Activated naive CD8-positive, alpha-beta T cell treated with anti-CD3 and anti-CD28 coated beads, Interleukin-2, amount 10 ng/mL, durations not matched to agents 7 days and 5 days (primary cell): ENCODE results near the gene PIH1D1. TPM values are rescaled to one million over a fixed set of nuclear protein-coding genes. Genes with fewer than 3 reads are reported as not detected.
A peak's percentile ranks its signal among the peaks of the same experiment; 100 is the strongest.

ENCODE experiments used
- microRNA-seq: library from miRNA; unstranded; fragments of <30 nt; microRNA quantifications from one replicate; pipeline ENCODE4 v1.2.0, GENCODE V29; 2022
- total RNA-seq, 2 experiments: library from RNA; stranded (reverse); gene quantifications; one replicate each; pipeline ENCODE4 v1.2.3, GENCODE V29; 2021

The PIH1D1 gene
- total RNA-seq, 2 experiments from 2014 or later = 143 to 148 TPM

Small RNAs within 50 kb of the gene (microRNA-seq; reads per million reads assigned to microRNA genes)
- gene MIR150 = 34,430 reads per million, percentile 98 among the genes with 10 or more reads in this experiment

Other genes with a start within 250 kb of the PIH1D1 start
- 1 to 10 TPM; 3.7 to 5.1 TPM for gene SLC6A16, start 126.6 kb downstream of the PIH1D1 start, total RNA-seq
- gene CD37, start 116.4 kb downstream of the PIH1D1 start, total RNA-seq = 100 to 1,000 TPM; 246 to 258 TPM
- not detected for gene TEAD2, start 89.4 kb downstream of the PIH1D1 start, total RNA-seq
- not detected for gene DKKL1, start 87.9 kb downstream of the PIH1D1 start, total RNA-seq
- gene KASH5, start 63.6 kb downstream of the PIH1D1 start, total RNA-seq = not detected
- not detected for gene PTH2, start 28.4 kb downstream of the PIH1D1 start, total RNA-seq
- not detected for gene GFY, start 26.4 kb downstream of the PIH1D1 start, total RNA-seq
- gene SLC17A7, start 10.3 kb downstream of the PIH1D1 start, total RNA-seq = under 1 TPM; 0.14 to 0.25 TPM
- 10 to 100 TPM; 41.8 to 42.9 TPM for gene ALDH16A1, start 1.4 kb upstream of the PIH1D1 start, total RNA-seq
- 100 to 1,000 TPM; 250 to 282 TPM for gene FLT3LG, start 22.4 kb upstream of the PIH1D1 start, total RNA-seq
- 1,000 to 10,000 TPM; 2,936 to 3,173 TPM for gene RPL13A, start 35.8 kb upstream of the PIH1D1 start, total RNA-seq
- 1,000 to 10,000 TPM; 2,412 to 2,445 TPM for gene RPS11, start 44.6 kb upstream of the PIH1D1 start, total RNA-seq
- 10 to 100 TPM; 19.8 to 24.4 TPM for gene FCGRT, start 60.8 kb upstream of the PIH1D1 start, total RNA-seq
- gene RCN3, start 76.2 kb upstream of the PIH1D1 start, total RNA-seq = 1 to 10 TPM; 1.6 to 2.4 TPM
- gene NOSIP, start 128.7 kb upstream of the PIH1D1 start, total RNA-seq = 100 to 1,000 TPM; 122 to 125 TPM
- gene PRRG2, start 129.5 kb upstream of the PIH1D1 start, total RNA-seq = 1 to 10 TPM; 1.5 to 2.3 TPM
- gene PRR12, start 139.4 kb upstream of the PIH1D1 start, total RNA-seq = 10 to 100 TPM; 49.7 TPM
- 10 to 100 TPM; 12.3 to 14.9 TPM for gene RRAS, start 188.3 kb upstream of the PIH1D1 start, total RNA-seq
- gene SCAF1, start 190.4 kb upstream of the PIH1D1 start, total RNA-seq = 10 to 100 TPM; 64.7 to 66.9 TPM
- gene IRF3, start 214.0 kb upstream of the PIH1D1 start, total RNA-seq = 100 to 1,000 TPM; 198 to 205 TPM
- gene BCL2L12, start 214.1 kb upstream of the PIH1D1 start, total RNA-seq = 10 to 100 TPM; 63.4 to 71.3 TPM
- 100 to 1,000 TPM; 118 to 123 TPM for gene PRMT1, start 225.5 kb upstream of the PIH1D1 start, total RNA-seq
- 1 to 10 TPM; 4.1 to 4.3 TPM for gene ADM5, start 237.8 kb upstream of the PIH1D1 start, total RNA-seq
- gene CPT1C, start 239.3 kb upstream of the PIH1D1 start, total RNA-seq = 1 to 10 TPM; 2.1 to 4.1 TPM